ENCODE measurements around the gene CCSER1.

Gene CCSER1

GRCh38 chr4:90979556-90979955, 852.4 kb downstream of the CCSER1 start:
- DNase-seq = no peak

- DNase-seq = no peak
Observed at GRCh38 chr4:90982813-90983212, 855.6 kb downstream of the CCSER1 start.

- DNase-seq = no peak
Observed at GRCh38 chr4:90990284-90990683, 863.1 kb downstream of the CCSER1 start.

GRCh38 chr4:90992213-90992612, 865.0 kb downstream of the CCSER1 start:
- DNase-seq = no peak

GRCh38 chr4:90994851-90995574, 867.8 kb downstream of the CCSER1 start:
- DNase-seq = no peak

GRCh38 chr4:90995996-90996395, 868.8 kb downstream of the CCSER1 start:
- no peak for DNase-seq

GRCh38 chr4:90996813-90997212, 869.6 kb downstream of the CCSER1 start:
- DNase-seq = no peak

- DNase-seq = no peak
Observed at GRCh38 chr4:91015861-91016260, 888.7 kb downstream of the CCSER1 start.

GRCh38 chr4:91019513-91019912, 892.3 kb downstream of the CCSER1 start:
- no peak for DNase-seq

GRCh38 chr4:91025241-91026148, 898.3 kb downstream of the CCSER1 start:
- DNase-seq = no peak

GRCh38 chr4:91028228-91028627, 901.0 kb downstream of the CCSER1 start:
- DNase-seq = no peak

- no peak for DNase-seq
Observed at GRCh38 chr4:91031761-91032160, 904.6 kb downstream of the CCSER1 start.

GRCh38 chr4:91032725-91033445, 905.7 kb downstream of the CCSER1 start:
- DNase-seq = no peak

- no peak for DNase-seq
Observed at GRCh38 chr4:91035276-91035675, 908.1 kb downstream of the CCSER1 start.

GRCh38 chr4:91037951-91038350, 910.8 kb downstream of the CCSER1 start:
- no peak for DNase-seq

GRCh38 chr4:91057871-91058270, 930.7 kb downstream of the CCSER1 start:
- no peak for DNase-seq

GRCh38 chr4:91058345-91058744, 931.2 kb downstream of the CCSER1 start:
- no peak for DNase-seq

- DNase-seq = no peak
Observed at GRCh38 chr4:91064157-91064853, 937.1 kb downstream of the CCSER1 start.

- DNase-seq = no peak
Observed at GRCh38 chr4:91065117-91065516, 937.9 kb downstream of the CCSER1 start.

GRCh38 chr4:91070736-91071135, 943.5 kb downstream of the CCSER1 start:
- no peak for DNase-seq

GRCh38 chr4:91076147-91076546, 949.0 kb downstream of the CCSER1 start:
- no peak for DNase-seq

- no peak for DNase-seq
Observed at GRCh38 chr4:91085961-91086360, 958.8 kb downstream of the CCSER1 start.

- DNase-seq = no peak
Observed at GRCh38 chr4:91087743-91088142, 960.5 kb downstream of the CCSER1 start.

Data from CD4-positive, alpha-beta T cell treated with Interleukin-6 for 4 hours (primary cell).